ENCODE data around the gene PRRG3.

DNA sequence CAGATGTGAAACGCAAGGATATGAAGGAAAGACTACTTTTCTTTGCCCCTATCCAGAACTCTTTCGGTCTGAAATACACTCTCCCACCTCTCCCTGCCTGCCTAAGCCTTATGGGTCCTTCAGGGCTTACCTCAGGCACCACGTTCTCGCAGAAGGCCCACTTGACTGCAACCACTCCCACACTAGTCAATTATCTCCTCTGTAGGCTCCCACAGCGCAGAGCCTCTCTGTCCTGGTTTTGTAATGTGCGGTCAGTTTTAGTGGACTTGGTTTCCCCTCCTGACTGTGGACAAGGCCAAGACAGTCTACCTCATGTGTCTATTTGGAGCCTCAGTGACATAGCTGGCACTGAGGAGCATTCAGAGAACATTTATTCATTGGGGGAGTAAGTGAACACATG is 50.4 kb downstream of the PRRG3 start:
- TF ChIP-seq, protein P1, sequence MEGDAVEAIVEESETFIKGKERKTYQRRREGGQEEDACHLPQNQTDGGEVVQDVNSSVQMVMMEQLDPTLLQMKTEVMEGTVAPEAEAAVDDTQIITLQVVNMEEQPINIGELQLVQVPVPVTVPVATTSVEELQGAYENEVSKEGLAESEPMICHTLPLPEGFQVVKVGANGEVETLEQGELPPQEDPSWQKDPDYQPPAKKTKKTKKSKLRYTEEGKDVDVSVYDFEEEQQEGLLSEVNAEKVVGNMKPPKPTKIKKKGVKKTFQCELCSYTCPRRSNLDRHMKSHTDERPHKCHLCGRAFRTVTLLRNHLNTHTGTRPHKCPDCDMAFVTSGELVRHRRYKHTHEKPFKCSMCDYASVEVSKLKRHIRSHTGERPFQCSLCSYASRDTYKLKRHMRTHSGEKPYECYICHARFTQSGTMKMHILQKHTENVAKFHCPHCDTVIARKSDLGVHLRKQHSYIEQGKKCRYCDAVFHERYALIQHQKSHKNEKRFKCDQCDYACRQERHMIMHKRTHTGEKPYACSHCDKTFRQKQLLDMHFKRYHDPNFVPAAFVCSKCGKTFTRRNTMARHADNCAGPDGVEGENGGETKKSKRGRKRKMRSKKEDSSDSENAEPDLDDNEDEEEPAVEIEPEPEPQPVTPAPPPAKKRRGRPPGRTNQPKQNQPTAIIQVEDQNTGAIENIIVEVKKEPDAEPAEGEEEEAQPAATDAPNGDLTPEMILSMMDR (IDR thresholded peaks at IDR 0.05): no peak
- TF ChIP-seq EZH2 (IDR thresholded peaks at IDR 0.05) (no peak), EZH2phosphoT487 (IDR thresholded peaks at IDR 0.05) (no peak)
